Osteocyte (in vitro differentiated cells): Measurements from ENCODE around the gene SMYD3. TPM values are rescaled to one million over a fixed set of nuclear protein-coding genes. Genes with fewer than 3 reads are reported as not detected.

ENCODE experiments used
- DNase-seq: peaks from one replicate; pipeline ENCODE4 v3.0.0; 2021; ENCODE audit warnings: mixed read lengths; ENCODE audit not compliant: unreplicated experiment; ENCODE audit errors: extremely low spot score
- H3K27ac Mint-ChIP-seq: one replicate; pipeline ENCODE4 v1.8.0; 2021; ENCODE audit warnings: mild to moderate bottlenecking, mixed read lengths; ENCODE audit not compliant: unreplicated experiment
- H3K27me3 Mint-ChIP-seq: one replicate; pipeline ENCODE4 v1.8.0; 2021; ENCODE audit warnings: mixed read lengths; ENCODE audit not compliant: unreplicated experiment
- H3K36me3 Mint-ChIP-seq: one replicate; pipeline ENCODE4 v1.8.0; 2021; ENCODE audit warnings: mixed read lengths; ENCODE audit not compliant: unreplicated experiment
- H3K4me1 Mint-ChIP-seq: one replicate; pipeline ENCODE4 v1.8.0; 2021; ENCODE audit warnings: mixed read lengths; ENCODE audit not compliant: unreplicated experiment
- H3K4me3 Mint-ChIP-seq: one replicate; pipeline ENCODE4 v1.8.0; 2021; ENCODE audit warnings: mild to moderate bottlenecking, moderate library complexity, mixed read lengths; ENCODE audit not compliant: unreplicated experiment
- H3K9me3 Mint-ChIP-seq: one replicate; pipeline ENCODE4 v1.8.0; 2021; ENCODE audit warnings: mixed read lengths; ENCODE audit not compliant: unreplicated experiment
- CTCF ChIP-seq: fragments of 200-600 bp; sonication (generic); IDR thresholded peaks from 2 replicates; pipeline ENCODE4 v1.5.0; 2021; ENCODE audit warnings: antibody characterized with exemption, mild to moderate bottlenecking, moderate library complexity
- total RNA-seq: library from RNA; stranded (reverse); gene quantifications from 2 replicates; pipeline ENCODE4 v1.2.1, GENCODE V29; 2021

Gene SMYD3
- total RNA-seq, 1 donor from 2014 or later = 22.3 TPM

- no peaks in the 10 kb centered on the region for H3K9me3 Mint-ChIP-seq
- no peaks in the 10 kb centered on the region for H3K36me3 Mint-ChIP-seq
- no peak for DNase-seq
- H3K4me1 Mint-ChIP-seq = no peaks in the 10 kb centered on the region
- H3K27me3 Mint-ChIP-seq = no peaks in the 10 kb centered on the region
- H3K27ac Mint-ChIP-seq = no peak overlapping the region
- no peak for TF ChIP-seq CTCF
- no peak overlapping the region for H3K4me3 Mint-ChIP-seq
Measured at GRCh38 chr1:245938046-245938435, 569.0 kb downstream of the SMYD3 start.

GRCh38 chr1:245937316-245938045, 569.6 kb downstream of the SMYD3 start:
- H3K9me3 Mint-ChIP-seq = no peaks in the 10 kb centered on the region
- no peak for DNase-seq
- H3K4me3 Mint-ChIP-seq = no peak overlapping the region
- H3K4me1 Mint-ChIP-seq = no peaks in the 10 kb centered on the region
- H3K36me3 Mint-ChIP-seq = no peaks in the 10 kb centered on the region
- H3K27me3 Mint-ChIP-seq = no peaks in the 10 kb centered on the region
- H3K27ac Mint-ChIP-seq = no peak overlapping the region
- no peak for TF ChIP-seq CTCF

DNA sequence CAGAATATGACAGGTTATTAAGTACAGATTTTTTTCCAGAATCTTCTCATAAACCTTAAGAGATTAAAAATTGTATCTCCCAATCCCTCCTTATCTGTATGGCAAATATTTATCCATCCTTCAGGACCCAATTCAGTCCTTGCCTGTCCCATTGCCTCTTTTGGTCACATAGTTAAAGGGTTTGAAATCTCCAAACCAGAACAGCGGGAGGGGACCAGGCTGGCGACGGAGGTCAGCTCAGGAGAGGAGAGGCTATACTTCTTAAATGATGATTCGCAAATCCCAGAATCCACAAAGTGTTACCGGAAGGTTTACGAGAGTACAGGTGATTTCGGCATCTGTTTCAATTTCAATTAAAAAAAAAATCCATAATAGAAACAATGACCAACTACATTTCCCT, 572.7 kb downstream of the SMYD3 start:
- H3K27ac Mint-ChIP-seq = no peak overlapping the region
- no peak for TF ChIP-seq CTCF
- H3K4me3 Mint-ChIP-seq = no peak overlapping the region
- no peaks in the 10 kb centered on the region for H3K9me3 Mint-ChIP-seq
- DNase-seq = no peak
- no peaks in the 10 kb centered on the region for H3K27me3 Mint-ChIP-seq
- no peaks in the 10 kb centered on the region for H3K4me1 Mint-ChIP-seq
- H3K36me3 Mint-ChIP-seq = no peaks in the 10 kb centered on the region

GRCh38 chr1:245933431-245934045, 573.5 kb downstream of the SMYD3 start:
- TF ChIP-seq CTCF = no peak
- no peaks in the 10 kb centered on the region for H3K27me3 Mint-ChIP-seq
- no peaks in the 10 kb centered on the region for H3K4me1 Mint-ChIP-seq
- H3K27ac Mint-ChIP-seq = no peak overlapping the region
- no peaks in the 10 kb centered on the region for H3K36me3 Mint-ChIP-seq
- no peaks in the 10 kb centered on the region for H3K9me3 Mint-ChIP-seq
- H3K4me3 Mint-ChIP-seq = no peak overlapping the region
- DNase-seq = no peak

- no peak overlapping the region for H3K4me3 Mint-ChIP-seq
- no peaks in the 10 kb centered on the region for H3K9me3 Mint-ChIP-seq
- no peak overlapping the region for H3K27ac Mint-ChIP-seq
- no peaks in the 10 kb centered on the region for H3K4me1 Mint-ChIP-seq
- no peak for DNase-seq
- H3K27me3 Mint-ChIP-seq = no peaks in the 10 kb centered on the region
- no peaks in the 10 kb centered on the region for H3K36me3 Mint-ChIP-seq
- TF ChIP-seq CTCF = no peak
Measured at GRCh38 chr1:245932302-245932972, 574.6 kb downstream of the SMYD3 start.
